Measurements from ENCODE around the gene OARD1.

Gene OARD1

GRCh38 chr6:41047745-41048732 is 24.1 kb downstream of the OARD1 start:
- no peak for DNase-seq

- no peak for DNase-seq
These were observed 24.9 kb downstream of the OARD1 start for GRCh38 chr6:41047306-41047705.

DNA sequence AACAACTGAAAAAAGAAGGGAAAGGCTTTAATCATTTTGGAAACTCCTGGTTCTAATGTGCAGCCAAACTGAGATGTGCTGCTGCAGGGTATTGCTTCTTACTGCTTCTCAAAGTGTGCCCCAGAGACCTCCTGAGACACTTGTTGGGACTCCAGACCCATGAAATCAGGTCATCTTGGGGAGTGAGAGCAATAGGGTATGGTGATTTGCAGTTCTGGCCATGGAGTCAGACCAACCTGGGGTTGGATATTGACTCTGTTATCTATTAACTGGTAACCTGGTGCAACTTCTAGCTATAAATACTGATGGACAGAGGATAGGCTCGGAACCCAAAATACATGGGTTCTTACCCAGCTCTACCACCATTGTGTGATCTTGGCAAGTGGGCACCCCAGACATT is 26.1 kb downstream of the OARD1 start:
- DNase-seq, result no peak

DNA sequence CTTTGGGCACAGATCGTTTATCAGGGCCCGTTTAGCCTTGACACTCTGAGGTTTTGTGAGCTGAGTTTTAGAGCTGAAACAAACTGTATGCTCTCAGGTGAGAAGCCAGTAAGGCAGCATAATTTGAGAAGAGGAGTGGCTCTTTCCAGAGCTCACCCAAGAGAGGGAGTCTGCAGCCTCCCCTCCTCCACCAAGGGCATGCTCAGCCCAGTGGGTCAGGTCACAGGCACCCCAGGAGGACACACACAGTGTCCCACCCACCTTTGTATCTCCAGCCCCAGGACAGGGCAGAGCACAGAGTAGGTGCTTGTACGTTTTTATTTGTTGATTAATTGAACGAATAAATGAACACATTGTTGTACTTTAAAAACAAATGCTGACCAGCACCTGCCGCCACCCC is 26.5 kb downstream of the OARD1 start:
- DNase-seq, result no peak

DNA sequence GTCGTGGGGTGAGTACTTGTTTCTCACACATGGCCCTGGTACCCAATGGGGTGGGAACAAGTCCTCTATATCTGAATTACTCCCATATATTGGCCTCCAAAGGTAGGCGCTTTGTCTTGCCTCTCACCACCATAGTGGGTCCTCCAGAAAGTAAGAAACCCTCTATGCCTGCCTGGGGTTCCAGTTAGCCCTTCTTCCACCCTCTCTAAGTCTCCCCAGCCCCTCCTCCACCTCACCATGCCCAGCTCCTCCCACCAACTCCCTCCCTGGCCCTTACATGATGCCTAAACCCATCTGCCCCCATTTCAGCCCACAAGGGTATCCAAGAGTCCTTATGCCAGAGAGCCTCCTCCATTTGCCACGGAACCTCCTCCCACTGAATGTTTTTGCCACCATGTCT is 29.0 kb downstream of the OARD1 start:
- DNase-seq, result no peak

DNA sequence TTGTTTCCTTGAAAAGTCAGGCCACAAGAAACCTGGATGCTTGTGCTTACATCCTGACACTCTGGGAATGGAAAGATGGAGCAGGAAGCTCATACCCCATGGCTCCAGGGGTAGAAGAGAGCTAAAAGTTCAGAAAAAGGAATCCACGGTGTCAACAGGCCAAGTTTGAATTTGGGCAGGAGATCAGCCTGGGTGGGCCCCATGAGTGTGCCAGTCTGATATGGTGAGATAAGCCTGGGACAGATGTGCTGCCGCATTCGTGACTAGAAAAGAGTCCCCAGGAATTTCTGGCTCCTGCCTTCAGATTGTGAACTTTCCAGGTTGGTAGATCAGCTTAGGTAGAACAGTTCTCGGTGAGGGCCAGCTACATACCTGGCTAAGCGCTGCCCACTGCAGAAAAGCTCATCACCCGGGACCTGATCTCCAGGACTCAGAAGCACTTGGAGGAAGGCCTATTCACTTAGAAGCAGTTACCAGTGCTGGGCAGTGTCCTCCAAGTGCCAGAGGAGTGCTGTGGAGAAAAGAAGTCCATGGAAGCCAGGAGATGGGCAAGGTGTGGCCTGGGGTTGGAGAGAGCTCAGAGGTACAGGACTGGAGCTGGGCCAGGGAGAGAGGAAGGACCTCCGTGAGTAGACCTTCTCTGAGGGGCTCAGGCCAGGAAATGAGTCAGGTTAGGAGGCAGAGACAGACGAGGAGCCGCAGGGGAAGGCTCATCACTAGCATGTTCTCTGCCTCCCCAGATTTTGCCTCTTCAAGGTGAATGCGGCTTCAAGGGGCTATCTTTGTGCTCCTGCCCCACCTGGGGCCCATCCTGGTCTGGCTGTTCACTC is 29.7 kb downstream of the OARD1 start, which contains the start of gene TSPO2:
TSPO2 (plus strand) TSS at position 242 of the 830 bp plus-strand sequence; CDS start at position 761, 519 bp downstream.
- DNase-seq, result no peak

DNA sequence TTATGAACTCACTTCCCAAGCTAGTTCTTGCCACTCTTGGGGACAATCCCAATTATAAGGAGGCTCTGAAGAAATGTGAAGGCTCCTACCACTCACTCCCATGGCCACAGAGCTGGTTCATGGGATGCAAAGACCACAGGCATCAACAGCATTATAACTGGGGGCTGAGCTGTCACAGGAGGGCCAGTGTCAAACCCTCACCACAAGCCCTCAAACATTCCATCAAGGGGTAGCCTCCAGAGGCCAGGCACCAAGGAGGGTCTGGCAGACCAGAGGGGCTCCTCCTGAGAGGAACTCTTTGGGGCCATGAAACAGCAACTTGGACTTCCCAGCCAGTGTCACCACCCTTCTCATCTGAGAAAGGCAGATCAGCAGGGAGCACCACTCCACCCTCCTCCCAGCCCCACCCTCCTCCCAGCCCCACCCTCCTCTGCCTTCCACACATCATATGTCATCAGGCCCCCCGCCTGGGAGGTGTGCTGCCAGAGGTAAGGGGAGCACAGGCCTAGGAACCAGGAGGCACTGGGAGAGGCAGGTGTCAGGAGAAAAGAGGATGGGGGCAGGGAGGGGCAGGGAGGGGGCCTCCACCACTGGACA is 31.1 kb downstream of the OARD1 start:
- DNase-seq, result no peak

- no peak for DNase-seq
These were observed 31.8 kb downstream of the OARD1 start for GRCh38 chr6:41040101-41040939.

- DNase-seq, result peak; percentile 49
These were observed 32.8 kb downstream of the OARD1 start, which contains the start of gene UNC5CL for GRCh38 chr6:41039060-41039998. UNC5CL (minus strand) TSS chr6:41039221; CDS start chr6:41035074, 4,147 bp downstream.

GRCh38 chr6:41038205-41038604 is 34.0 kb downstream of the OARD1 start:
- no peak for DNase-seq

DNA sequence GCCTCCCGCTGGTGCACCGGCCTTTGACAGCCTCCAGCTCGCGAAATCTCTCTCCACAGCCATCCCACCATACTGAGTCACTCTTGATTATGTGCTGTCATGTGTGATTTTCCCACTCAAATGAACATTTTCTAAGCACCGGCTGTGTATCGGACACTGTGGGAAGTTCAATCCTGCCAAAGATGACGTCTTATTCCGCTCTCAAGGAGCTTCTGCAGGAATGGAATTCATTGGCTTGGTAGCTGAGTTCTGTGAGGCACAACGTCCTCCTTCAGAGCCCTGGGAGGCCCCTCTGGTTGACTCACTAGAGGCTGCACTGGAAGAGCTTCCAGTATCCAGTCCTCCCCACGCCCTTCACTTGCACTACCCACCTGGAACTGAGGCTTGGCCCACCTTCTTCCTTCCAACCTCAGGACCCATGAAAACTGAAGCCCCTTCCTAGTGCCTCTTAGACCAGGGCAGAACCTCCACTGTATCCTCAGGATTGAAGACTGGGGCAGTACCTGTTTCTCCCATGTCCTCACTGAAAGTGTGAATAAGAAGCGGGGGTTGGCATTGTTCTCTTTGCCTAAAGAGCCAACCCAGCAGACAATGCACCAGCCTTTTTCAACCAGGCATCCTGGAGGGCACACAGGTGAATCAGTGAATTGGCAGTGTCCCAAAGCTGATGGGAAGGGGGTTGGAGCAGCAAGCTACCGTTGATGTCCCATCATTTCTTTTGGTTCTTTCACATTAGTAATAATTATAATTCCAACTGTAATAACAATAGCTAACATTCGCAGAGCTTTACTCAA is 34.9 kb downstream of the OARD1 start:
- no peak for DNase-seq

DNA sequence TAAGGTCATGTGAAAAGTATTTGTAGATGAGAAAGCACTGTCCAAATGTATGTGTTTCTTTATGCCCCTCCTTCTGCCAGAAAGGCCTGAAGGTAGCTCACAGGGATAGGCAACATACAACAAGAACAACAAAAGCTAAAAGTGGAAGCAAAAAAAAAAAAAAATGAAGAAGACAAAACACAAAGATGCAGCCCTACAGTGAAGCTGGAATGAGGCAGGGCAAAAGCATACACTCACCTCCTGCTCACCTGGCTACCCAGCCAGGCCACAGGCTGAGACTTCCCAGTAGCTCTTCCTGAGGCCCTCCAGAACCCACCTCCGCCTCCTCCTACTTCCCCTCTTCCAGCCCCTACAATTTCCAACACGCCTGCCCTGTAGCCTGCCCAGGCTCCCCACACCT is 35.6 kb downstream of the OARD1 start:
- DNase-seq, result no peak

DNA sequence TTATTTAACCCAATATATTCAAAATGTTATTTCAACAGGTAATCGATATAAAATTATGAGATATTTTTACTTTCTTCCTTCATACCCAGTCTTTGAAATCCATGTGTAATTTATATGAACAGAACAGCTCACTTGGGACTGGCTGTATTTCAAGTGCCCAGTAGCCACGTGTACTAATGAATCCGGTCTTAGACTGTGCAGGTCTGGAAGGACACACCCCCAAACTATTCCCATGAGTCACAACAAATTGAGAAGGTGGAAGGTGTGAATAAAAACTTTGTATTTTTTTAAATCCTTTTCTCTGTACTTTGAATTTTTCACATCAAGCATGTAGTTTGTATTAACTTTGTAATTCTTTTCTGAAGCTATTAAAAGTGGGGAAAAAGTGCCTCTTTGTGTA is 36.0 kb downstream of the OARD1 start:
- no peak for DNase-seq

DNA sequence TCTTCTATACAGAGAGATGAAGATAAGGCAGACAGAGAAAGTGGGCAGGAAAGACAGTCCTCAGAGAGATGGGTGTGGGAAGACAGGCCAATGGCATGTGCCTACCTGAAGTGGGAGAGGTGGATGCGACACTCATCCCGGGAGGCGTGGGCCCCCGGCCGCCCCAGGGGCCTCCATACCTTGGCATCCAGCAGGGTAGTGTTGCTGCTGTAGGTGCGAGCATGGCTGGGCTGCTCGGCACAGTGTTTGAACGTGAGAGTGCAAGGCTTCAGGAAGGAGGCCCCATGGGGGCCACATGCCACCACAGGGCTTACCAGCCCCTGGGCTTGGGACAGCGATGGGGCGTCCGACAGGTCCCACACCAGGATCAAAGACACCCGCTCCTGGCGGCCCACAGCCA is 38.4 kb downstream of the OARD1 start:
- DNase-seq, result no peak

DNA sequence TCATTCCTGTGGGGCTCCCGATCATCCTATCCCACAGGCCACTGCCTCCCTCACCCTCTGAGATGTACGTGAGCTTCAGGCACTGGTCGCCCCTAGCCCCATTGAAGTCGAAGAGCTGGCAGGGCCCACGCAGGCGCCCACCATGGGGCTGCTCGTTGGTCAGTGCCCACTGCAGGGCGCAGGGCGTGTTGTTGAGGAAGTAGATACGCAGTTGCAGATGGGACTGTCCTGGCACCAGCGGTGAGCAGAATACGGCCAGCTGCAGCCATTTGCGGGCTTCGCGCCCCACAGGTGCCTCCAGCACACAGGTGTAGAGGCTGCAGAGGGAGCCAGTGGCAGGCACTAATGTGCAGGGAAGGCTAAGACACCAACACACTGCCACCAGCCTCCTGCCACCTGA is 39.3 kb downstream of the OARD1 start:
- DNase-seq, result no peak

DNA sequence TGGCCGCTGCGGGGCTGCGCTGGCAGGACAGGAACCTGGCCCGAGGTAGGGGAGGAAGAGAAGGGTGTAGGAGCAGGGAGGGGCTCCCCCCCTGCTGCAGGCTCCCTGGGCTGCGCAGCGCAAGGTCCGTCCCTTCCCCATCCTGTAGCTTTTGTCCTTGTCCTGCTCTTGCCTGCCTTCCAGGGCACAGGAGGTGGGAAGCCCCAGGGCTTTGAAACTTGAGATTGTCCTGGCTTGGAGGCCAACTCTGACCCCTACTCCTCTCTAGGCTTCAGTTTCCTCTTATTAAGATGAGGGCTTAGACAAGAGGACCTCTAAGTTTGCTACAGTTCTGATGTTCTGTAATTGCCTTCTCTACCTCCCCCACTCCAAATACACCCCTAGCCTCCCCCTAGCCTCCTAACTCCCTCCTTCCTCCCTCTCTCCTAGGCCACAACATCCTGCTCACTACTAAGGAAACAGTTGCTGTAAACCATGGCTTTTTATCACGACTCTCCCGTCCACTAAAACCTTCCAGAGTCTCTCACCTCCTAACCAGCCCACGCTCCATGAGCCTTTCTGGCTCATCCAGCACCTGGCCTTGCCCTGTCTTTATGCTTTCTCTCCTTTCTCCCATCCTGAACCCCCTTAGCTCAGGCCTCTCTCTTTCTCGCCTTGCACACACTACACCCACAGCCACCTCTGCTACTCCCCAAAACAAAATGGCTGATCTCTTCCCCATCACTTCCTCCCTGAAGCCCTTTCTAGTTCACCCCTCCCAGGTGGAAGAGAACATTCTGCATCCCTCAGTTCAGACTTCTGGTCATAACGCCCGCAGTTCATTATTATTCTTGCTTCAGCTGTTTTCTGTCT is 43.4 kb downstream of the OARD1 start:
- no peak for DNase-seq

DNA sequence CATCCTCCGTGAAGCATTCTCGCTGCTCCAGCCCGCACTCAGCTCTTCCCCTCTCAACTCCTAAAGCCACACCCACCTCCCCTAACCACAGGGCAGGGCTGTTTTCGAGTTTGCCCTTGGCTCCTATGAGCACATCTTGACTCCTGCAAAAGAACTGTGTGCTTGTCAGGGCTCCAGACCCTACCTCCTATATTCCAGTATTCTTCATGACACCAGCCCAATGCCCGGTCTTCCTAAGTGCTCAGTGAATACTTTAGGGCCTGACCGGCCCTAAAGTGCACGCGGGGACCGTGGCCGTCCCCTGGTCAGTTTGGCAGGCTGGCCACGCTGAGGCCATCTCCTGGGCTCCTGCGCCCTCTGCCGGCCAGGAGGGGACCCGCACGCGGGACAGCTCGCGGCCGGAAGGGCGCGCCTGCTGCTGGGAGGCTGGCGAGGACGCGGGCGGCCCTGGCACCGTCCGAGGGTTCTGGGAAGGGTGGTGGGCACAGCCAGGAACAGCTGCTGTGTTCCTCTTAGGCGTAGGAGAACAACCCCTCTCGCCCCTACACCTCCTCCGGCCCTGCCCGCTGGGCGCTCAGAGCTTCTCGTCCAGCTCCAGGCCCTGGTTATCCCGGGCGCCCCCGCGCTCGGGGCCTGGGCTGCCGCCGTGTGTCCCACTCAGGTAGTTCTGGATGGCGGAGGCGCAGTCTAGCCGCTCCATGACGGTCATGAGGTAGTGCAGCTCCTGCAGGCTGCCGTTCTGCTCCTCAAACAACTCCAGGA is 44.2 kb downstream of the OARD1 start:
- DNase-seq, result peak; percentile 69

- no peak for DNase-seq
These were observed 44.9 kb downstream of the OARD1 start for GRCh38 chr6:41027241-41027640.

Data from activated gamma-delta T cell treated with Interleukin-2 at 50 U/mL for 16 hours (primary cell).